Suprapubic skin (tissue), 3 donors: ENCODE measurements around the gene RFC3.

ENCODE experiments used
- POLR2A ChIP-seq, 2 donors: fragments of 450-650 bp; IDR thresholded peaks; one replicate each; pipeline ENCODE4 v1.6.1; 2017; ENCODE audit warnings: antibody characterized with exemption in 2 of 2, mild to moderate bottlenecking in 2 of 2, moderate library complexity in 2 of 2
- TF ChIP-seq, protein P1 (sequence below), 2 donors: fragments of 200-600 bp in 1 of 2; fragments of 450-650 bp in 1 of 2; sonication (generic) in 1 of 2; IDR thresholded peaks; one replicate each; pipeline ENCODE4 v1.5.1; 2016 to 2019; ENCODE audit warnings: antibody characterized with exemption in 2 of 2, mild to moderate bottlenecking in 1 of 2, moderate library complexity in 1 of 2

DNA sequence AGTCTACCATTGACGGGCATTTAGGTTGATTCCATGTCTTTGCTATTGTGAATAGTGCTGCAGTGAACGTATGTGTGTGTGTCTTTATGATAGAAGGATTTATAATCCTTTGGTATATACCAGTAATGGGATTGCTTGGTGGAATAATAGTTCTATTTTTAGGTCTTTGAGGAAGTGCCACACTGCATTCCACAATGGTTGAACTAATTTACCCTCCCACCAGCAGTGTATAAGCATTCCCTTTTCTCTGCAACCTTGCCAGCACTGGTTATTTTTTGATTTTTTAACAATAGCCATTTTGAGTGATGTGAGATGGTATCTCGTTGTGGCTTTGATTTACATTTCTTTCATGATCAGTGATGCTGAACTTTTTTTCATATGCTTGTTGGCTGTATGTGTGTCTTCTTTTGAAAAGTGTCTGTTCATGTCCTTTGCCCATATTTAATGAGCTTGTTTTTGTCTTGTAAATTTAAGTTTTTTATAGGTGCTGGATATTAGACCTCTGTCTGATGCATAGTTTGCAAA is 37.5 kb downstream of the RFC3 start:
- TF ChIP-seq POLR2A (IDR thresholded peaks at IDR 0.05): no peak
- TF ChIP-seq, protein P1, sequence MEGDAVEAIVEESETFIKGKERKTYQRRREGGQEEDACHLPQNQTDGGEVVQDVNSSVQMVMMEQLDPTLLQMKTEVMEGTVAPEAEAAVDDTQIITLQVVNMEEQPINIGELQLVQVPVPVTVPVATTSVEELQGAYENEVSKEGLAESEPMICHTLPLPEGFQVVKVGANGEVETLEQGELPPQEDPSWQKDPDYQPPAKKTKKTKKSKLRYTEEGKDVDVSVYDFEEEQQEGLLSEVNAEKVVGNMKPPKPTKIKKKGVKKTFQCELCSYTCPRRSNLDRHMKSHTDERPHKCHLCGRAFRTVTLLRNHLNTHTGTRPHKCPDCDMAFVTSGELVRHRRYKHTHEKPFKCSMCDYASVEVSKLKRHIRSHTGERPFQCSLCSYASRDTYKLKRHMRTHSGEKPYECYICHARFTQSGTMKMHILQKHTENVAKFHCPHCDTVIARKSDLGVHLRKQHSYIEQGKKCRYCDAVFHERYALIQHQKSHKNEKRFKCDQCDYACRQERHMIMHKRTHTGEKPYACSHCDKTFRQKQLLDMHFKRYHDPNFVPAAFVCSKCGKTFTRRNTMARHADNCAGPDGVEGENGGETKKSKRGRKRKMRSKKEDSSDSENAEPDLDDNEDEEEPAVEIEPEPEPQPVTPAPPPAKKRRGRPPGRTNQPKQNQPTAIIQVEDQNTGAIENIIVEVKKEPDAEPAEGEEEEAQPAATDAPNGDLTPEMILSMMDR (IDR thresholded peaks at IDR 0.05): no peak
